GM21825 (cell line): ENCODE data around the gene COL2A1.

ENCODE experiments used
- ATAC-seq: cut with Tn5 transposase; IDR thresholded peaks from one replicate; pipeline ENCODE4 v1.9.1; 2021; ENCODE audit warnings: mild to moderate bottlenecking, moderate library complexity; ENCODE audit not compliant: unreplicated experiment

COL2A1 gene

DNA sequence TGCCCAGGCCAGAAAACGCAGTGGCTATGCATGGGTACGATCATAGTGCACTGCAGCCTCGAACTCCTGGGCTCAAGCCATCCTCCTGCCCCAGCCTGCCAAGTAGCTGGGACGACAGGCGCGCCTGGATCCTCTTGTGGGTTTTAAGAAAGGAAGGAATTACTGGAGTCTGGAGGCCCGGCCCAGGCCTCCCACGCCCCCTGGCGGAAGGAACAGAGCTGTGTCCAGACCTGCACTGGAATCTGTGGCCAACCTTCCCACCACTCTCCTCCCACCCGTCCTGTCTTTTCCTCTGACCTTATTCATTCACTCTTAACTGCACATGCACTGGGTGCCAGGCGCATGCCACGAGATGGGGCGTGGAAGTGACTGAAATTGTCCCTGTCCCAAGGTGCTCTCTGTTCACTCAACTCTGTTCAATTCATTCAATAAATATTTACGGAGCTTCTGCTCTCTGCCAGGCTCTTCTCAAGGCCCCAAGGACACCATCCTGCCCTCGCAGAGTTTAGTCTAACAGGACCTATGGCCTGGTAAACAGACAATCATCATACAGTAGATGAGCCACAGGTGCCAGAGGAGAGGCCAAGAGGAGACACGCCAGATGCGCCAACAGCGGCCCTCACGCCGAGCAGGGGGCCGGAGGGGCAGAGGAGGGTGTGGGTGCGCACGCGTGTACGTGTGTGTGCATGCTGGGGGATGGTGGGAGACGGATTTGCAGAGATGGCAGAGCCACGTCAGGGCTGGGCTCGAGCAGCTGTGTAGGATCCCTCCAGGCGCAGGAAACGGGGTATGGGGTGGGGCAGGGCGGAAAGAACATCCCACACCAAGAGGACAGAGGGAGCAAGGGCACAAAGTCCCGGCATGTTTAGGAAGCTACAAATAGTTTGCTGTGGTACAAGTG is 54.6 kb downstream of the COL2A1 start:
- no peak for ATAC-seq

DNA sequence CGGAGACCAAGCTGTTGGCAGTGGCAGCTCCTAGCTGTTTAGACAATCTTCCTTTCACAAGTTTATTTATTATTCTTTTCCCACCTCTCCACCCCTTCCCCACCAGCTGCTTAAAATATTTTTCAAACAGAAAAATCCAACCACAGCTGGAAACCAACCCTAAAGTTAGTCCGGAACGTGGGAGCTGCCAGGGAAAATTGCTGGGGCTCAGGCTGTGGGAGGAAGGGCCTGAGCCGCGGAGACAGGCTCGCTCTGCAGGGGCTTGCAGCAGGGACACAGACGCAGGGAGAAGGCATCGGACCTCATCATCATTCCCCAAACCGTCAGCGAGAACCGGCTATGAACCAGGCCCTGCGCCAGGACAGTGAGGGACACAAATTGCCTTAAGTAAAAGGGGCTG is 56.9 kb downstream of the COL2A1 start:
- no peak for ATAC-seq

- no peak for ATAC-seq
These were observed 57.6 kb downstream of the COL2A1 start for GRCh38 chr12:47946413-47947323.

DNA sequence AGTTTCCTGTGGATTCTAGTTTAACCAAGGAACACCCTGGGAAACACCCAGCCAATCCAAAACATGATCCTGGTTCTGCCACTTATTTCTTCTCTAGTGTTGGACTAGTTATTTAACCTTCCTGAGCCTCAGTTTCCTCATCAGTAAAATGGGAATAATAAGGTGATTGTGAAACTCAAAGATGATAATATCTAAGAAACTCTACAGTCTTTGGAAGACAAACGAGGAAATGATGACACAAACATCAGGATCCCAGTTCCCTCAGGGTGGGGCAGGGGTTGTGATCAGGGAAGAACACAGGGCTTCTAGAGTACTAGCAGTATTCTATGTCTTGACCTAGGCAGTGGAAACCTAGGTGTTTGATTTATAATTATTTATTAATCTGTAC is 58.9 kb downstream of the COL2A1 start:
- ATAC-seq: no peak

DNA sequence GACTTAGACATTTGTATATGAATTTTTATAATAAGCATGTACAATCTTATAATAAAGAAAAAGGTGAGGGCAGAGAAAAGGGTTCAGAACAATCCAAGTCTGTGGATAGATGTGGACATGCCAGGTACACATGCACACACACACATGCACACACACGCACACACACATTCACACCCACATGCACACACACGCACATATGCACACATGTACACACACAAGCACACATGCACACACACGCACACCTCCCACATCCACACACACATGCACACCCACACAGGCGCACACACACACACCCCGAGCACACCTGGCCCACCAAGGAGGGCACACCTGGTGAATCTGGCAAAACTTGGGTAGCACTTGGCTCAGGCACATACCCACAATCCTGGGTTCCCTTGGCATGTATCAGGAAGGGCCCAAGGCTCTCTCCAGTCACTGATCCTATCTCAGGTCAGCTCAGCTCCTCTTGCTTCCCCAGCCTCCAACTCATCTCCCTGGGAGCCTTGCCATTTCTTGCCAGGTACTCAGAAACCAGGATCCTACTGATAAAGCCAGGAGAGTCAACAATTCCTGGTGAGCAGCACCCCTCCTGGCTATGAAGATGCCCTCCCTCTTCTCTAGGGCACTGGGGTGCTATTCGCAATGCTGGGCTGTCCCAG is 59.5 kb downstream of the COL2A1 start:
- no peak for ATAC-seq

DNA sequence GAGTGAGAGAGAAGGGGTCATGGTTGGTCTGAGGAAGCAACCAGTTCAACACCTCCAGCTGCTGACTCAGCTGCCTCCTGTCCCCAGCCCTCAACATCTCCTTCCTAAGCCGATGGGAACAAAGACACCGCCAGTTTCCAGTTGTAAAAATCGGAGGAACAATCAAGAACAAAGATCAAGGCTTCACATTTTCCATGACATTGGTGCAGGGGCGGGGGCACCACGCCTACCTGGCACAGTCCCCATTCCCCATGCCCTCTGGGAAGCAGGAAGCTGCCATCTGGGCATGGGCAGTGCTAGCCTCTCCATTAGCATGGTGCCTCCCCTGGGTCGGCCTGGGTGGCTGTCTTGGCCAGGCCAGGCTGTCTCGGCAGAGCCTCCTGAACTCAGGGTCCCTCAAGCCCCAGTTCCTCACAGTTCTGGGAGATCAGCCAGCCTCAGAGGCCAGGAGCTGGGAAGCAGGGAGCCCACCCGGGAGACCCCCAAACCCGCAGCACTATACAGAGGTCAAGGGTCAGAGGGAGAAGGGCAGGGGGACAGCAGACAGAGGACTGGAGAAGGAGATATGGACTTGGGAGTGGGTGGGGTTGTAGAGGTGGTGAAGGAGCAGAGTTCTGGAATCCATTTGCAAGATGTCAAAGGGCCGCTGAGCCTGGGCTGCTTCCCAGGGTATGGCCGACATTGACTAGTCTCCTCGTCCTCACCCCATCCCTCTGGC is 60.5 kb downstream of the COL2A1 start:
- no peak for ATAC-seq

- no peak for ATAC-seq
These were observed 61.6 kb downstream of the COL2A1 start for GRCh38 chr12:47942614-47943225.

- no peak for ATAC-seq
These were observed 62.2 kb downstream of the COL2A1 start for GRCh38 chr12:47941871-47942613.

DNA sequence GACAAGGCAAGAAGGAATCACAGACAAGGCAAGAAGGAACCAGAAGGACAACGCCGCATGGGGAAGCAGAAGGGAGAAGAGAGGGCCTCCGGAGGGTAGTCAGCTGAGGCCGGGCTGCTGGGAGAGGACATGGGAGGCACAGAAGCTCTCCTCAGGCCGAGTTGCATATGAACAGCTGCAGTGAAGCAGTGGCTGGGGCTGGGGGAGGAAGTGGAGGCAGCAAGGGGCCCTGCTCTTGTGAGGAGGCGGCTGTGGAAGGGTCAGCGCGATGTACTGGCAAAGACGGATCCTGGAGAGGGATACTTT is 62.8 kb downstream of the COL2A1 start:
- no peak for ATAC-seq

DNA sequence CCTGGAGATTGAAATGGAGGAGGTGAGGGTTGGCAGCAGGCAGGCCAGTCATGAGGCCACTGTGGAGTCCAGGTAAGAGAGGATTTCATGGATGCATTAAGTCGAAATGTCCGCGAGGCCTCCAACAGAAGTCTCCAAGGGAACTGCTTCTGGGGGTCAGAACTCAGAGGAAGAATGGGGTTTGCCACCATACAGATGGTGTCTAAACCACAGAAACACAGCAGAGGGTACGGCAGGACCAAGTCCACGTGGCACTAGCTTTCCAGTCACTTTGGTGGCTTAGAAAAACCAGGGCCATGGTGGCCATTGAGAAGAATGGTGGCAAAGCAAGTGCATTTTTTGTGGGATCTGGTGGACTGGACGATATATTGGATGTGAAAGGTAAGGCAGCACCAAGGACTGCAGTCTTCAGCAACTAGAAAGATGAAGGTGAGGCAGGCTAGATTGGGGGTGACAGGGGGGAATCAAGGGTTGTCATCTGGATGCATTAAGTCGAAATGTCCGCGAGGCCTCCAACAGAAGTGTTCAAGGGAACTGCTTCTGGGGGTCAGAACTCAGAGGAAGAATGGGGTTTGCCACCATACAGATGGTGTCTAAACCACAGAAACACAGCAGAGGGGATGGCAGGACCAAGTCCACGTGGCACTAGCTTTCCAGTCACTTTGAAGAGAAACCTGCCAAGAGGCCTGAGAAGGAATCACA is 63.4 kb downstream of the COL2A1 start:
- ATAC-seq: no peak

GRCh38 chr12:47939009-47939601 is 65.2 kb downstream of the COL2A1 start:
- no peak for ATAC-seq

- ATAC-seq: no peak
These were observed 65.7 kb downstream of the COL2A1 start for GRCh38 chr12:47938594-47938993.

DNA sequence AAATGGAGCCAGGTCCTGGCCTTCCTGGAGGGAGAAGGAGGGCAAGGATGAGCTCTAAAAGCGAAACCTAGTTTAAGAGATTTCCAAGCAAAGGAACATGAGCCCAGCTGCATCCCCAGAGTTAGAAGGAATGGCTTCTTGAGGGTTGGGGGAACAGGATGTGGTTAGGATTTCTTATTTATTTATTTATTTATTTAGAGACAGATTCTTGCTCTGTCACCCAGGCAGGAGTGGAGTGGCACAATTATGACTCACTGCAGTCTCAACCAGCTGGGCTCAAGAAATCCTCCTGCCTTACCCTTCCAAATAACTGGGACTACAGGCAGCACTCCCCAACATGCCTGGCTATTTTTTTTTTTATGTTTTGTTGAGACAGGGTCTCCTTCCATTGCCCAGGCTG is 66.2 kb downstream of the COL2A1 start:
- ATAC-seq: no peak

GRCh38 chr12:47935184-47935583 is 69.1 kb downstream of the COL2A1 start:
- no peak for ATAC-seq

GRCh38 chr12:47931187-47931586 is 73.1 kb downstream of the COL2A1 start:
- ATAC-seq: no peak

DNA sequence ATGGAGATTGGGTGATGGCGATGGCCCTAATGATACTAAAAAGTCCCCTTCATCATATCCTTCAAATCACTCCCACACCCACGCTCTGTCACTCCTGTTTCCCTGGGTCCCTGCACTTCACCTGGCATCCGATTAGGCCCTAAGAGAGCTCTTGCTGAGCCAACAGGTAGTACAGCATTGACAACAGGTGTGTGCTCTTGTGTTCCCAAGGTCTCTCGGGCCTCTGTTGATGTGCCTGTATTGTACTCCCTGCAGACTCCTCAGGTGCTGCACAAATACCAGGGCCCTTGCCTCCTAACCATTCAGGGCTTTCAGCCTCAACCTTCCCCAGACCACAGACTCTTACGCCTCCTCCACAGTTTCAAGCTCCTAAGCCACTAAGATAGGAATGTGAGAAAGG is 73.6 kb downstream of the COL2A1 start:
- ATAC-seq: no peak

DNA sequence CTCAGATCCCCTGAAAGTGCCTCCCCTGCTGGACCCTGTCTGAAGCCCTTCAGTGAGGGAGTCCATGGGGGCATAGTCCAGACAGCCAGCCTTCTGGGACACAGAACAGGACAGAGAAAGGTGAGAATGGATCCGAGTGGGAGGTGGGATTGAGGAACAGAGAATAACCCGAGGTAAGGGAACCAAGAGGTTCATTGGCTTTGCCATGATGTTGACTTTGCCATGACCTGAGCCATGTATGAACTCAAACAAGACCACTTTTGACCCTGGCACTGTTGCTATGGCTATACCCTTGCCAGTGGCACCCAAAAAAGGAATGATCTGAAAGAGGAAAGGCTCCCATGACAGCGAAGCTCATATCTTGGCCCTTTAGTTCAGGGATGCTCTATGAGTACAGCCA is 76.9 kb downstream of the COL2A1 start:
- ATAC-seq: no peak
